ENCODE results near the gene GLTPD2.

GLTPD2 gene

DNA sequence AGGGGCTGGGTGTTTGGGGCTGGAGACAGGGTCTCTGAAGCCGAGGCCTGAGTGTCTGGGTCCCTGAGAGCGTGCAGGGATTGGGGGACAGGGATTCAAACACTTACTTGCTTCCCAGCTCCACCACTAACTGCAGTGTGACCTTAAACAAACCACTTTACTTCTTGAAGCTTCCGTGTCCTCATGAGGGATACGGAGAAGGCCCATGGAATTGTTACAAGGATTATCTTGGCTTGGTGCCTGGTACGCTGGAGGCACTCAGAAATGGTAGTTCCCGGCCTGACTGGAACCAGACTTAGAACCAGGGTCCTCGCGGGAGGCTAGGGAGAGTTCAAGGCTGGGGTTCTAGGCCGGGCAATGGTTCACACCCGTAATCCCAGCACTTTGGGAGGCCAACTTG, 46.1 kb upstream of the GLTPD2 start:
- DNase-seq (ENCODE audit: extremely low read depth, low read depth): no peak
- TF ChIP-seq, protein P1, sequence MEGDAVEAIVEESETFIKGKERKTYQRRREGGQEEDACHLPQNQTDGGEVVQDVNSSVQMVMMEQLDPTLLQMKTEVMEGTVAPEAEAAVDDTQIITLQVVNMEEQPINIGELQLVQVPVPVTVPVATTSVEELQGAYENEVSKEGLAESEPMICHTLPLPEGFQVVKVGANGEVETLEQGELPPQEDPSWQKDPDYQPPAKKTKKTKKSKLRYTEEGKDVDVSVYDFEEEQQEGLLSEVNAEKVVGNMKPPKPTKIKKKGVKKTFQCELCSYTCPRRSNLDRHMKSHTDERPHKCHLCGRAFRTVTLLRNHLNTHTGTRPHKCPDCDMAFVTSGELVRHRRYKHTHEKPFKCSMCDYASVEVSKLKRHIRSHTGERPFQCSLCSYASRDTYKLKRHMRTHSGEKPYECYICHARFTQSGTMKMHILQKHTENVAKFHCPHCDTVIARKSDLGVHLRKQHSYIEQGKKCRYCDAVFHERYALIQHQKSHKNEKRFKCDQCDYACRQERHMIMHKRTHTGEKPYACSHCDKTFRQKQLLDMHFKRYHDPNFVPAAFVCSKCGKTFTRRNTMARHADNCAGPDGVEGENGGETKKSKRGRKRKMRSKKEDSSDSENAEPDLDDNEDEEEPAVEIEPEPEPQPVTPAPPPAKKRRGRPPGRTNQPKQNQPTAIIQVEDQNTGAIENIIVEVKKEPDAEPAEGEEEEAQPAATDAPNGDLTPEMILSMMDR (IDR thresholded peaks at IDR 0.05; ENCODE audit: low read depth, low read length, missing control alignments): no peak
- no peak overlapping the region for H3K4me3 ChIP-seq (replicated peaks; ENCODE audit: low read depth, low read length)

DNA sequence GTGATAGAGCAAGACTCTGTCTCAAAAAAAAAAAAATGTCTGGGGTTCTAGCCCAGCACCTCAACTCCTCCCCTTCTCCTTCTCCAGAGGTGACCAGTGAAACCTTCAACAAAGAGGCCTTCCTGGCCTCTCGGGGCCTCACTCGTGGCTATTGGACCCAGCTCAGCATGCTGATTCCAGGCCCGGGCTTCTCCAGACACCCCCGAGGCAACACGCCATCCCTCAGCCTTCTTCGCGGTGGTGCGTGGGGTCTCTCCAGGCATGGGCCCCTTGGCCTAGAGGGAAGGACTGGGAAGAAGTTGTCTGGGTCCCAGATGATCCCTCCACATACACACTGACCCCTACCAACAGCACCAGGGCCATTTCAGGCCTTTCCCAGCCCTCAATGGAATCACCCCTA, 45.5 kb upstream of the GLTPD2 start:
- H3K4me3 ChIP-seq (replicated peaks; ENCODE audit: low read depth, low read length): no peak overlapping the region
- no peak for DNase-seq (ENCODE audit: extremely low read depth, low read depth)
- TF ChIP-seq, protein P1 (IDR thresholded peaks at IDR 0.05; ENCODE audit: low read depth, low read length, missing control alignments): no peak

DNA sequence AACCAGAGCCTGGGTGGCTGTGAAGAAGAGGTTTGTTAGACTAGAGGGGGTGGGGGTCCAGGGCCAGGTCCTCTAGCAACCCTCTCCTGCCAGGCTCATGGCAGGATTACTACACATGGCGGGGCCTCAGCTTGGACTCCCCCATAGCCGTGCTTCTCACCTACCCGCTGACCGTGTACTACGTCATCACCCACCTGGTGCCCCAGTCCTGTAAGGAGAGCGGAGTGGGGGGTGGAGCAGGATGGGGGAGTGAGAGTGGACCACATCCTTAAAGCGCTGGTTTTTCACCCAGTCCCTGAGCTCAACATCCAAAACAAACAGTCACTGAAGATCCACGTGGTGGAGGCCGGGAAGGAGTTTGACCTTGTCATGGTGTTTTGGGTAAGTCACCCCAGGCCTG, 44.9 kb upstream of the GLTPD2 start:
- no peak for DNase-seq (ENCODE audit: extremely low read depth, low read depth)
- no peak overlapping the region for H3K4me3 ChIP-seq (replicated peaks; ENCODE audit: low read depth, low read length)
- TF ChIP-seq, protein P1 (IDR thresholded peaks at IDR 0.05; ENCODE audit: low read depth, low read length, missing control alignments): no peak

DNA sequence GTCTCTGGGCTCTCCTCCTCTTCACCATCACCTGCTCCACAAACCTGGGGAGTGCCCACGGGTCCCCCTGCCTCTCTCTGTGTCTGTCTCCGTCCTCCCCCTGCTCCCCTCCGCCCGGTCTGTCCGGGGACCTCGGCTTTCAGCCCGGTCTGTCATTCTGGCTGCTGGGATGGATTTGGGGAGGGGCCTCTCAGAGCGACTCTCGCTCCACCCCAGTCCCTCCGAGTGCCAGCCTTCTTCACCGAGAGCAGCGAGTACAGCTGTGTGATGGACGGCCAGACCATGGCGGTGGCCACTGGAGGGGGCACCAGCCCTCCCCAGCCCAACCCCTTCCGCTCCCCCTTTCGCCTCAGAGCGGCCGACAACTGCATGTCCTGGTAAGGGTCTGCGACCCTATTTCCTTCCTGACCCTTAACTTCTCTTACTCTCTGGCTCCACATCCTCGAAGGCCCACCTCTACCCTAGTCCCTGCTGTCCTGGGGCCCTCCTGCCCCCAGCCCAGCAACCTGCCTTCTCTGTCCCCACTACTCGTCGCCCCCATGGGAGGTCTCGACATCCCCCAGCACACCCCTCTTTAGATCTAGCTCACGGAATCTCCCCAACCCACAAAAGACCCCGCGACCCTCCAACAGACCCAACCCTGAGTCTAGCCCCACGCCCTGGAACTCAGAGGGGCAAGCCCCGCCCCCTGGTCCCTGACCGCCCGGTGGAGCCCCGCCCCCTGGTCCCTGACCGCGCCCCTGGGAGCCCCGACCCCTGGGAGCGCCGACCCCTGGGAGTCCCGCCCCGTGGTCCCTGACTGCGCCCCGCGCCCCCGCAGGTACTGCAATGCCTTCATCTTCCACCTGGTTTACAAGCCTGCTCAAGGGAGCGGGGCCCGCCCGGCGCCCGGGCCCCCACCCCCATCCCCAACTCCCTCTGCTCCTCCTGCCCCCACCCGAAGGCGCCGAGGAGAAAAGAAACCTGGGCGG, 43.5 kb upstream of the GLTPD2 start:
- no peak for DNase-seq (ENCODE audit: extremely low read depth, low read depth)
- H3K4me3 ChIP-seq (replicated peaks; ENCODE audit: low read depth, low read length): no peak overlapping the region
- TF ChIP-seq, protein P1 (IDR thresholded peaks at IDR 0.05; ENCODE audit: low read depth, low read length, missing control alignments): peak; percentile 4

DNA sequence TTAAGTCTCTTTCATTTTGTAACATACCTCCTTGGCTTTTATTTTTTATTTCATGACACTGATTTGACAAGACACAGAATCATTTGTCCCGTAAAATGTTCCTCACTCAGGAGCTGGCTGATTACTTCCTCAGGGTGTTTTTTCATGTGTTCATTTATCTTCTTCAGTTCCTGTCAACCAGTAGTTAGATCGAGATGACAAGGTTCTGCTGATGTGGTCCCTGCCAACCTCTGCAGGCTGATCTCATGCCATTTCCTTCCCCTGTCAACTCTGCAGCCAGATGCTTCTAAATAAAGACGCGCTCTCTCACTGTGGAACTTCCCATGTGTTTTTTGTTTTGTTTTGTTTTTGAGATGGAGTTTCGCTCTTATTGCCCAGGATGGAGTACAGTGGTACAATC, 40.9 kb upstream of the GLTPD2 start:
- no peak for DNase-seq (ENCODE audit: extremely low read depth, low read depth)
- H3K4me3 ChIP-seq (replicated peaks; ENCODE audit: low read depth, low read length): no peak overlapping the region
- TF ChIP-seq, protein P1 (IDR thresholded peaks at IDR 0.05; ENCODE audit: low read depth, low read length, missing control alignments): no peak

DNA sequence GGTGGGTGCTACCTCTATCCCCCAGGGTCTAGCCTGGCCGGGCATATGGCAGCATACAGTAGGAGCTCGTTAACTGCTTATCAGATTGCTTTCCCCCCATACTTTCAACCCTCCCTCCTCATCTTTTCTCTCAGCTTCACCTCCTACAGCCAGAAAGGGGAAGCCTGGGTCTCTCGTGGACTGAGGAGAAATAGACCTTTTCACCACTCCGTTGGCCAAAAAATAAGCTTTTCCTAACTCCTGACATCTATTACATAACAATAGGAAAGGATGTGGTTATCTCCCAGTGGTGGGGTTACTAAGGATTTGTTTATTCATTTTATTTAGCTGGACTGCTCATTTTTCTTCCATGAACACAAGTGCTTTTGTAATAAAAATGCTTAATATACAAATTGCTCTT, 40.1 kb upstream of the GLTPD2 start:
- no peak overlapping the region for H3K4me3 ChIP-seq (replicated peaks; ENCODE audit: low read depth, low read length)
- DNase-seq (ENCODE audit: extremely low read depth, low read depth): no peak
- TF ChIP-seq, protein P1 (IDR thresholded peaks at IDR 0.05; ENCODE audit: low read depth, low read length, missing control alignments): no peak

All from HFF-Myc (cell line).